Dermis microvascular lymphatic vessel endothelial cell (primary cell): ENCODE measurements around the gene NCAN. TPM values are rescaled to one million over a fixed set of nuclear protein-coding genes. Genes with fewer than 3 reads are reported as not detected.
"Not testable (repeated sequence)": the region's sequence is repeated elsewhere in the genome, so short reads cannot be mapped to it uniquely, and the experiment has no call there.

ENCODE experiments used
- DNase-seq, 2 donors: peaks; one replicate each; pipeline versions ENCODE4 v3.0.0 to v3.0.0-alpha.2; 2010; ENCODE audit warnings: low read depth in 2 of 2
- total RNA-seq: library from RNA; depleted of rRNA; stranded (reverse); fragments of >200 nt; gene quantifications from 2 replicates; pipeline ENCODE4 v1.2.1, GENCODE V29; 2014

Gene NCAN
- under 0.01 TPM in 1 of 2 replicates, not detected in the other for total RNA-seq

GRCh38 chr19:19211499-19212420, at the start of gene NCAN:
Gene NCAN, plus strand, starts transcription at chr19:19211958. Its CDS starts 4,996 bp downstream, at chr19:19216954.
- DNase-seq: no peak

DNA sequence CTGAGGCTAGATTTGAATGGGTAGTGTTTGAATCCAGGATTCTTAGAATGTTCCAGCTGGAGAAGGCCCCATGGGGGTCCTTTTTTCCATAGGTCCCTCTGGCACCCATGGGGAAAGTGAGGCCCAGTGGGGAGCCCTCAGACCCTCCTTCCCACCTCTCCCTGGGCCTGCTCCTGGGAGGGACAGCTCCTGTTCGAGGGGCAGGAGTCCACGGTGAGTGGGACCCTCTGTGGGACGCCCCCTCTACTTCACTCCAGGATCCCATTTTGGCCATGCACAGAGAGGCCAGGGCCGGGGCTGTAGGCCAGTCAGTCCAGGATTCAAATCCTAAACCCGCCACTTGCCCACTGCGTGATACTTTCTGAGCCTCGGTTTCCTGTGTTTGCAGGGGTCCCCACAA, 49.3 kb upstream of the NCAN start:
- no peak for DNase-seq

GRCh38 chr19:19165396-19165795, 46.4 kb upstream of the NCAN start:
- DNase-seq: no peak

GRCh38 chr19:19167612-19168011, 44.1 kb upstream of the NCAN start:
- DNase-seq: no peak

- no peak for DNase-seq
Observed at GRCh38 chr19:19169236-19170052, 42.3 kb upstream of the NCAN start.

DNA sequence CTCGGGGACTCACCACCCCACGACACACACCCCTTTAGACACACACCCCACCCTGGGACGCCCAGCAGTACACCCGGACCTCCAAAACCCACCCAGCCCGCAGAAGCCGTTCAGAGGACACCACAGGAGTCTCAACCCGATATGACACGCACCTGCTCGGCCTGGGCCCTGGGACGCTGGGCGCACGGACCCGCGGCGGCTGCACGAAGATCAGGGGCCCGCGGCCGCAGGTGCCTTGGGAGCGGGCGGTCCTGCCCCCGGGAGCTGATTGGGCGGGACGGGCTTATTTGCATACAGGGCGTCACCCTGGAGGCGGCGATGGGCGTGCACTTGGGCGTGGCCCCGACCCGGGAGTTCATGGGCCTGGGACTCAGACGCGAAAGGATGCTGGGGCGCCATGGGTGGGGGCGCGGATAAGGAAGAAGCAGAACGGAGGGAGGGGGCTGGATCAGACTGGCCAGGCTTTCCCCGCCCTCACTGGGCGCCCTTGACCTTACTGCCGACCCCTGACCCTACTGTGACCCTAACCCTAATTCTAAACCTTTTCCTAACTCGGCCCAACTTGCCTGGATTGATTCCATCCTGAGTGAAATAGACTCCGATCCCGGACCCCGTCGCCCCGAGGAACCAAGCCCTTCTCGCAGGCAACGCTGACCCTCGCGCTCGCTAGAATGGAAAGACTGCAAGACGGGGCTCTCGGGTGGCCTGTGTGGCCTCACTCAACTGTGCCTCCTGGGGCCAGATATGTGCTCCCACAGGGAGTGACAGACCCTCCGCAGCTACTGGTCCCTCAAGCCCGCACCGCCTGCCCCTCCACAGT, 41.5 kb upstream of the NCAN start, which contains the start of gene MEF2B:
Gene MEF2B (minus strand): TSS at position 211 of the 820 bp plus-strand sequence. CDS start 19,528 bp downstream, outside the sequence.
- DNase-seq: peak; percentile 10 to 67

DNA sequence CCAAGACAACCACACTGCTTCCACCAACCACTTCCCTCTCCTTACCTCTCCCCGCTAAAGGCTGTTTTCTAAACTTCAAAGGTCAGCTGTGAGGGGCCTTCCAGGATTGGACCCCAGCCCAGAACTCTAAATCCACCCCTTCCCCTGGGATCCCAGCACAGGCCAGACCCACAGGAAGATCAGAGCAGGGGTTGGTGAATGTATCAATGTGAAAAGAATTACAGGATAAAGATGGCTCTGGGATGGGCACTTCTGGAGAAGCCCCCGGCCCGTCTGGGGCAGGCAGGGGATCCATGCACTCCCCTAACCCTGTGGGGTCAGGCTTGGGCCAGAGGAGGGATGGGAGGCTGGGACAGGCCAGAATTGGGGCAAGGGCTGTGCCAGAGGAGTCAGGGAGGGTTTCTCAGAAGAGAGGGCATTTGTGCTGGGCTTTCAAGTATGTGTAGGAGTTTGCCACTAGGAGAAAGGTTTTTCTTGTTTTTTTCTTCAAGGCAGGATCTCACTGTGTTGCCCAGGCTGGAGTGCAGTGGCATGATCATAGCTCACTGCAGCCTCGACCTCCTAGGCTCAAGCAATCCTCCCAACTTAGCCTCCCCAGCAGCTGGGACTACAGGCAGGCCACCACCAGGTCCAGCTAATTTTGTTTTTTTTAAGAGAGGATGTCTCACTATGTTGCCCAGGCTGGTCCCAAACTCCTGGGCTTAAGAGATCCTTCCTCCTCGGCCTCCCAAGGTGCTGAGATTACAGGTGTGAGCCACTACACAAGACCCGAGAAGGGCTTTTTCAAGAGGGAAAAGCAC, 40.7 kb upstream of the NCAN start:
- no peak for DNase-seq

DNA sequence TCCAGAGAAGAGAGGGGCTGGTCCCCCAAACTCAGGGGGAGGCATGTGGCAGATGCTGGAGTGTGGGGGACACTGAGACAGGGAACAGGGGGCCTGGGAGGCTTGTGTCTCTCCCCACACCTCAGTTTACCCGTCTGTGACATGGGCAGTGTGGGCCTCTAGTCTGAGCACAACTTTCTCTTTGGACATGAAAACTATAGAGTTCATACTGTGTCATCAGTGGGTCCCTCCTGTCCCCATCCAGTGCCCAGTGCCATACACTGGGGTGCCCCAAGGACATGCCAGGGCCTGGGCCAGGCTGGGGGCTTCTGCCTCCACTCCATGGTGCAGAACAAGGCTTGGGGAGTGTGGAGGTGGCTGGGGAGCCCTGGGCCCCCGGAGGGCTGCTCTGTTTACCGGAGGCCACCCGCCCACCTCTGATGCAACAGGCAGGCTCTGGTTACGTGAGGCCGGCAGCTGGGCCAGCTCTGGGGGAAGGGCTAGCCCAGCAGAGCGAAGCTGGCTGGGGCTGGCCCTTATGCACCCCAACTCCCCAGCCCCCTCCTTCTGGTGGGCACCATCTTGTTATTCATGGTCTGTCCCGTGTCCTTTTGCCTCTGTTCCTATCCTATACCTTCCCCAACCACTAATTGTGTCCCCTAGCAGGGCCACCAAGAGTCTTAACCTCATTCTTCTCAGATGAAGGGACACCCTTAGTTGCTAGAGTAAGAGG, 39.8 kb upstream of the NCAN start:
- no peak for DNase-seq

DNA sequence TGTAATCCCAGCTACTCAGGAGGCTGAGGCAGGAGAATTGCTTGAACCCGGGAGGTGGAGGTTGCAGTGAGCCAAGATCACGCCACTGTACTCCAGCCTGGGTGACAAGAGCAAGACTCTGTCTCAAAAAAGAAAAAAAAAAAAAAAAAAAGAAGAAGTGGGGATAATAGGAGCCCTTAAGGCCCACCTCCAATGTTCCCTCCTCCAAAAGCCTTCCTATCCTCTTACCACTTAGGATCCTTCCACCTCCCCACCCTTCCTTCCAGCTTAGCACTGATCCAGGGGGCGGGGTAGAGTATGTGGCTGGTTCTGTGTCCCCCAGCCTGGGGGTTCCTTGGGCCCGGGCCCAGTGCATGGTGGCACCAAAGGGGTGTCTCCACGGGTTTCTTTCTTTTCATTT, 38.5 kb upstream of the NCAN start:
- not testable (repeated sequence) for DNase-seq

DNA sequence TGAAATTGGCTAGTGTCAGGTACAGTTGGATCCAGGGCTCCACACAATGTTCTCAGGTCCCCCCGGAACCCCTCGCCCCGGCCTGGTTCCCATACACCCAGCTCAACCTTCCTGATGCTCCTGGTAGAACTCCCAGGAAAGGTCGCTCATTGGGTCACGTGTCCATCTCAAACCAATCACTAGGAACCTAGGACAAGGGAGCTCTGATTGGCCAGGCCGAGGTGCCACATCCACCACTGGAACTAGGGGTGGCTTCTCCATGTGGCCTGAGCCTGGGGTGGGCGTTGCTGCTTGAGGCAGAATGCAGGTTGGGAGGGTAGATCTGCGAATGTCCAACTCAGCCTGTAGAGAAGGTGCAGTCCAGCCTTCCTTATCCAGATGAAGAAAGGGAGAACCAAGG, 34.8 kb upstream of the NCAN start:
- DNase-seq: no peak

DNA sequence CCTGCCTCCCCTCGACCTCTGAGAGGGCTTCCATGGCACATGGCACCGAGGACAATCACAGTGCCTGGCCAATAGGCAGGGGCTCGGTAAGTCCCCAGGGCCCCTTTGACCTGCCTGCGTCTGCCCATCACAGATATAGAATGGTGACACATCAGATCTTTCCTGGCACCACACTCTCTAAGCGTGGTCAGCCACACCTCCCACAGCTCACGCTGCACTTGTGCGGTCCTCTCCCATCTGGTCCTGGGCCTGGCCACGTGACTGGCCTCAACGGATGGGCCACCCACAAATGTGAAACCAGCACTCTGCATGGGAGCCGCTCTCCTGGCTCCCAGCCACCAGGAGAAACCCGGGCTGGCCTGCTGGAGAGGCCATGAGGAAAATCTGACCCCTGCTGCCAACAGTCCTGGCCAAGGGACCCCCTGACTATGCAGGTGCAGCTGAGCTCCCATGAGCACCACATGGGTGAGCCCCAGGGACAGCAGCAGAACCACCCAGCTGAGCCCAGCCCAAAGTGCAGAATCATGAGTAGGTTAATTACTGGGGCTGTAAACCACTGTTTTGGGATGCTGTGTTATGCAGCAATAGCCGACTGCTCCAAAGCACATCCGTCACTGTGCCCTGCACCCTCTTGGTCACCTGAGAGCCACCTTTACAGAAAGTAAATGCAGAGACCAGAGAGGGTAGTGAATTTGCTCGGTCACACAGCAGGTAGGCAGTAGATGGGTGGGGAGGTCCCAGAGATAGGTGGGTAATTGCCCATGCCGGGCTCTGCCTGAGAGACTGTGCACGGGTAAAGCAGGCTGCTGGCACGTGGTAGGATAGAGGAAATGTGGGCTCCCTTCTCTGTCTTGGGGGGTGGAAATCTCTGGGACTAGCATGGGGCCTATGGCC, 32.0 kb upstream of the NCAN start:
- no peak for DNase-seq

- DNase-seq: no peak
Observed at GRCh38 chr19:19181488-19181998, 30.2 kb upstream of the NCAN start.

DNA sequence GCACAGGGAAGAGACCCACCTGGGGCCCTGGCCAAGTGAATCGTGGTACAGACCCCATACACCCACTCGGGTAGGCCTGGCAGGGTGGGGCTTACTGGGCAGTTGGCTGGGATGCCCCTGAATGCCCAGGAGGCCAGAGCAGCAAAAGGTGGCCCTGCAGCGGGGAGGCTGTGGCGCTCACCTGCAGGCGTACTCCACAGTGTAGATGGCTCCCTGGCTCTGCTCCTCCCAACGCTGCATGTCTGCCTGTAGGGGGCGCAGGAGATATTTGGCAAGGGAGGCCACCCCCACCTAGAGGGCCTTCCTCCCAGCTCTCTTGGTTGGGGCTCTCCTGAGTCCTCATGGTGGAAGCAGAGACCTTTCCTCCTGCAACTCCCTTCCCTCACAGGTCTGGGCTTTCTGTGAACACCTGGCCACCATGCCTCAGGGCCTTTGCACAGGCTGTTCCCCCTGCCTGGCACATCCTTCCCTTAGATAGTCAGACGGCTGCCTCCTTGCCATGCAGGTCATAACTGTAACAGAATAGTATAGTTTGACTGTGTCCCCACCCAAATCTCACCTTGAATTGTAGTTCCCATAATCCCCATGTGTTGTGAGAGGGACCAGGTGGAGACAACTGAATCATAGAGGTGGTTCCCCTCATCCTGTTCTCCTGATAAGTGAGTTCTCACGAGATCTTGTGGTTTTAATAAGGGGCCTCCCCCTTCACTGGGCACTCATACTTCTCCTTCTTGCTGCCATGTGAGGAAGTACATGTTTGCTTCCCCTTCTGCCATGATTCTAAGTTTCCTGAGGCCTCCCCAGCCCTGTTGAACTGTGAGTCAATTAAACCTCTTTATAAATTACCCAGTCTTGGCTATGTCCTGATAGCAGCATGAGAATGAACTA, 25.7 kb upstream of the NCAN start:
- DNase-seq: peak in 1 of 2 donors; percentile 59

DNA sequence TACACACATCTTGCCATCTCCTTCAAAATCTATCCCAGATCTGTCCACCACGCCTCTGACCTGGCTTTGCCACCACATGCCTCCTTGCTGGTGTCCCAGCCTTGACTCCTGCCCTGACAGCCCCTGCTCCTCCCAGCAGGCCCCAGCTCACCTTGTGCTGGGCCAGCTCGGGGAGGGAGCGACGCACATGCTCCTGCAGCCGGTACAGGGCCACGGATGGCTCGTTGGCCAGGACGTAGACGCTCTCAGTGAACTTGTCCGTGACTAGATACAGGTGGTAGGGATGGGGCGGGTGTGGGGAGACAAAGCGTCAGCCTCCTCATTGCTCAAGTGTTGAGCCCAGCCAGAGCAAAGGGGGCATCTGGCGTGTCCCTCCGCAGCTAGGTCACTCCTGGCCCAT, 25.0 kb upstream of the NCAN start:
- DNase-seq: no peak

GRCh38 chr19:19191768-19192077, 20.0 kb upstream of the NCAN start:
- DNase-seq: no peak

GRCh38 chr19:19192078-19192882, 19.5 kb upstream of the NCAN start, which contains the start of the genes BORCS8 and RFXANK:
Gene BORCS8, minus strand, starts transcription at chr19:19192152. Its CDS starts 35 bp downstream, at chr19:19192117.
Gene RFXANK, plus strand, starts transcription at chr19:19192258. Its CDS starts 1,689 bp downstream, at chr19:19193947.
- peak; percentile 93 to 99 for DNase-seq
